Umbilical cord (tissue), 2 donors: ENCODE data around the gene LRRC66. TPM values are rescaled to one million over a fixed set of nuclear protein-coding genes. Genes with fewer than 3 reads are reported as not detected.

ENCODE experiments used
- DNase-seq: peaks from one replicate; pipeline ENCODE4 v3.0.0-alpha.2; 2015; ENCODE audit warnings: low spot score
- total RNA-seq: library from RNA; depleted of rRNA; stranded (reverse); fragments of >200 nt; gene quantifications from one replicate; pipeline ENCODE4 v1.2.3, GENCODE V29; 2014; ENCODE audit warnings: low replicate concordance; ENCODE audit not compliant: insufficient read depth

LRRC66 gene, protein sequence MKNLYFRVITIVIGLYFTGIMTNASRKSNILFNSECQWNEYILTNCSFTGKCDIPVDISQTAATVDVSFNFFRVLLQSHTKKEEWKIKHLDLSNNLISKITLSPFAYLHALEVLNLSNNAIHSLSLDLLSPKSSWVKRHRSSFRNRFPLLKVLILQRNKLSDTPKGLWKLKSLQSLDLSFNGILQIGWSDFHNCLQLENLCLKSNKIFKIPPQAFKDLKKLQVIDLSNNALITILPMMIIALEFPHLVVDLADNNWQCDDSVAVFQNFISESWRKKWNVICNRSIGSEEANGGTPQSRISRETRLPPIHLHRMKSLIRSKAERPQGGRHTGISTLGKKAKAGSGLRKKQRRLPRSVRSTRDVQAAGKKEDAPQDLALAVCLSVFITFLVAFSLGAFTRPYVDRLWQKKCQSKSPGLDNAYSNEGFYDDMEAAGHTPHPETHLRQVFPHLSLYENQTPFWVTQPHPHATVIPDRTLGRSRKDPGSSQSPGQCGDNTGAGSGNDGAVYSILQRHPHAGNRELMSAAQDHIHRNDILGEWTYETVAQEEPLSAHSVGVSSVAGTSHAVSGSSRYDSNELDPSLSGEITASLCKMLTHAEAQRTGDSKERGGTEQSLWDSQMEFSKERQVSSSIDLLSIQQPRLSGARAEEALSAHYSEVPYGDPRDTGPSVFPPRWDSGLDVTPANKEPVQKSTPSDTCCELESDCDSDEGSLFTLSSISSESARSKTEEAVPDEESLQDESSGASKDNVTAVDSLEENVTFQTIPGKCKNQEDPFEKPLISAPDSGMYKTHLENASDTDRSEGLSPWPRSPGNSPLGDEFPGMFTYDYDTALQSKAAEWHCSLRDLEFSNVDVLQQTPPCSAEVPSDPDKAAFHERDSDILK
- 2.2 TPM for total RNA-seq

- DNase-seq = no peak
Observed at GRCh38 chr4:52019936-52020657, at the start of gene LRRC66. Gene LRRC66 (minus strand): TSS chr4:52020363. CDS start chr4:52017613, 2,750 bp downstream.

DNA sequence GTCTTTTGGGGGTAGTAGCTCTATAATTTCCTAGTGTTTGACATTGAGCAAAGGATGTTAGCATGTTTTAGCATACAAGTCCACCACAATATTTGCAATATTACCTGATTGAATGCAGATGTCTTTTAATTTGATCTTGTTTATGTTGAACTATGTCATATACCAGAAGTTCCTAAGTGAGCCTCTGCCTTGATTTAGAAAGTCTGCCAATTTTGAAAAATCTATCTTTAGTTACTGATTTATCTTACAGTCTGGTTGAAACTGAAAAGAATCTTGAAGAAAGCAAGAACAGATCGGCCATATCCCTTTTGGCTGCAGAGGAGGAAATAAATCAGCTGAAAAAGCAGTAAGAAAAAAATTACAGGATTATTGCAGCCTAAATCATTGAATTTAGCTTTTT is 49.4 kb upstream of the LRRC66 start:
- peak; percentile 52 for DNase-seq

DNA sequence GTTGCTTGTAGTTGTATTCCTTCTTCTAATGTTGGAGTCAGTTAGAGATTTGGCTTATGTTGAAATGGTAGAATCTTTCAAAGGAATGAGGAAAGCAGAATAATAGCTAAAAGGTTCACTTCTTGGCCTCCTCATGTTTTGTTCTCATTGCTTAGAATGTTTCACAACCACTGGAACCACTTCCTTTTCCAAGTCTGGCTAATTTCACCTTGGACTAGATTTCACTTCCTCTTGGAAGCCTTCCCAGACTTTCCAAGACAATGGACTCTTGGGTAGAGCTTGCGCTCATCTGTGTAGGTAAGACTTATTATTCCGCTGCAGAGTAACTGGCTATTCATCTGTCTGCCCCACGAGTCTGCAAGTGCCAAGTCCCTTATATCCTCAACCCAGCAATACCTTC is 39.2 kb upstream of the LRRC66 start:
- no peak for DNase-seq

DNA sequence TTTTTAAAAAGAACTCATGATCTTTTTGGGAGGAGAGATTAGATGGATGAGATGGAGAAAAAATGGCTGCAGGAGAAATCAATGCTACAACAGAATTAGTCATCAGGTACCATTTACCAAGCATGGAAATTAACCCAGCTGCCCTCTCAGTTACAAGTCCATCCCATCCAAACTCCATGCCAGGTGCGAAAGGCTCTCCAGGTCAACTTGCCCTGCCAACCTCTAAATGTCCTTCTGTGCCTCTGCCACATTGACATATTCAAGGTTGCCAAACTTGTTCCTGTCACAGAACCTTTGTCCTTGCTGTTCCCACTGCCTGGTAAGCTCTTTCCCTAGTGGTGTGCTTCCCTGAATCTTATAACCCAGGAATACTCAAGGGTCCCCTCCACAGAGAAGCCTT is 38.1 kb upstream of the LRRC66 start:
- no peak for DNase-seq

GRCh38 chr4:52057196-52057595 is 37.0 kb upstream of the LRRC66 start:
- DNase-seq = no peak

- no peak for DNase-seq
Observed at GRCh38 chr4:52054254-52054653, 34.1 kb upstream of the LRRC66 start.

- DNase-seq = no peak
Observed at GRCh38 chr4:52052475-52052780, 32.3 kb upstream of the LRRC66 start.

- DNase-seq = peak; percentile 76
Observed at GRCh38 chr4:52051615-52052474, 31.7 kb upstream of the LRRC66 start.

GRCh38 chr4:52051213-52051614 is 31.1 kb upstream of the LRRC66 start, which contains the start of gene SPATA18:
Gene SPATA18 (plus strand): TSS chr4:52051304. CDS start chr4:52051705, 401 bp downstream.
- no peak for DNase-seq

DNA sequence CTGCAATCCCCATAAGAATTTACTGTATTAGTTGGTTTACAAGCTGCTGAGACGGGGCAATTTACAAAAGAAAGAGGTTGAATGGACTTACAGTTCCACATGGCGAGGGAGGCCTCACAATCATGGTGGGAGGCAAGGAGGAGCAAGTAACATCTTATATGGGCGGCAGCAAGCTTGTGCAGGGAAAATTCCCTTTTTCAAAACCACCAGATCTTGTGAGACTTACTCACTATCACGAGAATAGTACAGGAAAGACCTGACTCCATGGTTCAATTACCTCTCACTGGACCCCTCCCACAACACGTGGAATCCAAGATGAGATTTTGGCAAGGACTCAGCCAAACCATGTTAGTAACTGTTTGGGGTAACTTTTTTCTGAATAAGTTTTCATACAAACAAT is 29.1 kb upstream of the LRRC66 start:
- DNase-seq = no peak

DNA sequence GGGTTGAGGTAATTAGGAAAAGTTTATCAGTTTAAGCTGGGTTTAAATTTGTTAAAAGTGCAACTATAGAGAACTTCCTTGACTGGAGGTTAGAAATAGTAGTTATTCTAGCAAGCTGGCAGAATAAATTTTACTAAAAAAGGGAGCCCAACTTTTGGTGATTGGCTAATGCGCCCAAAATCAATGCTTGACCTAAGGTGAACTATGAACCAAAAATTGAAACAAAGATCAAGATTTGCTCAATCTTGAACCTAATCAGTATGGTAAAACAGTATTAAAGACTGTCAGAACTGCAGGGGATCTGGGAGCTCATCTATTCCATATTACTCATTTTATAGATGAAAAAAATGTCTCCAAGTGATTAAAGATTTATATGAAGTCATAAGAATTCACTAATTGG is 24.9 kb upstream of the LRRC66 start:
- no peak for DNase-seq

DNA sequence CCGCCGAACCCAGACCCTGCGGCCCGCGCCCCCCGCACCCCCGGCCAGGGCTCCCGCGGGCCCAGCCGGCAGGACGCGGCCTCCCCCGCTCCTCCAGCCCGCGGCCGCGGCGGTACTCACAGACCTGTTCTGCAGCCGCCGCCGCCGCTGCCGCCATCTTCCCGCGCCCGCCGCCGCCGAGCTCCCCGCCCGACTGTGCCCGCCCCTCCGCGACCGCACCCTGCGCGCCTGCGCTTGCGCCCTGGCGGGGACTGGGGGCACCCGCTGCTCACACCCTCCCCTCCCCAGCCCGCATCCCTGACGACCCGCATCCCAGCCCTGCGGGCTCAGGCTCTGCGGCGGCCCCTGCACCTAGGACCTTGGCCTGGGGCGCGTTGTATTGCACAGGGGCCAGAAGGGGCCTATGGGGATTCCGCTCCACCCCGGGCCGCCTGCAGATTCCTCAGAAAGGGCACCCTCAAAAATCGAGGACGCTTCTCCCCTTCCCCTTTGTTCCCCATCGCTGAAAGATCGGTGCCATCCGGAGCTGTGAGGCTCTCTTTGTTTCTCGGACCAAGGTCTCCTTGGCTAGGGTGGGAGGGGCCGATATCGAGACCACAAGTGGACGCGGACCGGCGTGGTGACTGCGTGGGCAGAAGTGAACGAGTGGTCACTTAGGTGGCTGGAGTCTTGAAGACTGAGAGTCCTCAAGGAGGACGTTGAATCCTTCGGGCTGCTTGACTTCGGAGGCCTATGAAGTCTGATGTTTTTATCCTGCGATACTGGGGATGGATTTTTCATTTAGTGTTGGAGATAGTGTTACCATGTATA is 18.1 kb upstream of the LRRC66 start, which contains the start of gene SGCB:
Gene SGCB, minus strand, starts transcription at position 197 of the 810 bp plus-strand sequence. Its CDS starts 40 bp downstream, at position 157.
- peak; percentile 78 for DNase-seq

- DNase-seq = peak; percentile 62
Observed at GRCh38 chr4:52037689-52038102, 17.5 kb upstream of the LRRC66 start.

DNA sequence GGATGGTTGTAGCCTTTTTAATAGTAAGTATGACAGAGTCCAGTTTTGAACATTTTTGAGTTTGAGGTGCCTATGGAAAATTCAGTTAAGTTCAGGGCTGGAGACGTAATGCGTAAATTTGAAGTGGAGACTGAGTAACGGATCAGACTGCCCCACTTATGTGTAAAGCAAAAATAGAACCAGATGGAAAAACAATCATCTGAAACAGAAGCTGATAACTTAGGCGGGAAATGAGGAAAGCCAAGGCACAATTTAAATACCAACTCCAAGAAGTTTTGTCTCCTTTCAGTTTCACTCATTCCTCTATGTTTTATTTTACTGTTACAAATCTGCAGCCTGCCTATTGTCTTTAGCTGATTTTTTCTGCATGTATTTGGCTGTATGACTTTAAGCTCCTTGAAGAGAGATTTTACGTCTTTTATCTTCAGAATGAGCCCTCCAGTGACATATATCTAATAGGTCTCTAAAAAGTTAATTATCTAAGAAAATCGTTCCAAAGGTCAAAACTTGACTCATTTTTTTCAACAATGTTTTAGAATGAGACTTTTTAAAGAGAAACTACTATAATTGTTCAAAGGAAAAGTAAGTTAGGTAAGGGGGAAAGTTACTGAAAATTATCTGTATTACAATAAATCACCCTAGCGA is 16.8 kb upstream of the LRRC66 start:
- DNase-seq = no peak

- no peak for DNase-seq
Observed at GRCh38 chr4:52035190-52035589, 15.0 kb upstream of the LRRC66 start.

GRCh38 chr4:52032005-52032404 is 11.8 kb upstream of the LRRC66 start:
- DNase-seq = no peak

- DNase-seq = no peak
Observed at GRCh38 chr4:52028970-52029369, 8.8 kb upstream of the LRRC66 start.

GRCh38 chr4:52017814-52018213 is 2.3 kb downstream of the LRRC66 start:
- no peak for DNase-seq

DNA sequence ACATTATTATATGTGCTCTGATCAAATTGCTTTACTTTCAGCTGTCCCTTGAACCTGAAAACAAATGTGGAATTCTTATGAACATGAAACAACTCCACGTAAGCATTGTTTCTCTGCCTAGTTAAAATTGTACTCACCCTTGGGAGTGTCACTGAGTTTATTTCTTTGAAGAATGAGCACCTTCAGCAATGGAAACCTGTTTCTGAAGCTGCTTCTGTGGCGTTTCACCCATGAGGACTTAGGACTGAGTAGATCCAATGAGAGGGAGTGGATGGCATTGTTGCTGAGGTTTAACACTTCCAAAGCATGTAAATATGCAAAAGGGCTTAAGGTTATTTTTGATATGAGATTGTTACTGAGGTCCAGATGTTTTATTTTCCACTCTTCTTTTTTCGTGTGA is 3.2 kb downstream of the LRRC66 start:
- no peak for DNase-seq
